GM12865 (cell line): ENCODE data around the gene PARP16.

Source experiments
- DNase-seq: peaks from one replicate; pipeline ENCODE4 v3.0.0; 2010; ENCODE audit warnings: low read depth
- H3K4me3 ChIP-seq: 2 replicates; pipeline ENCODE4 v1.5.1; 2011; ENCODE audit warnings: mild to moderate bottlenecking, low read depth, low read length, control low read depth
- CTCF ChIP-seq: IDR thresholded peaks from 2 replicates; pipeline ENCODE4 v1.5.1; 2011; ENCODE audit warnings: low read length, control low read depth, low read depth, inconsistent platforms; ENCODE audit not compliant: insufficient read depth; ENCODE audit errors: missing control alignments

Gene PARP16

GRCh38 chr15:65266469-65266868 lies 20.2 kb downstream of the PARP16 start:
- DNase-seq = no peak
- no peak overlapping the region for H3K4me3 ChIP-seq
- no peak for TF ChIP-seq CTCF

GRCh38 chr15:65264863-65265430 lies 21.7 kb downstream of the PARP16 start:
- no peak for DNase-seq
- TF ChIP-seq CTCF = no peak
- no peak overlapping the region for H3K4me3 ChIP-seq

GRCh38 chr15:65263313-65263712 lies 23.4 kb downstream of the PARP16 start:
- TF ChIP-seq CTCF = no peak
- DNase-seq = no peak

GRCh38 chr15:65260968-65261367 lies 25.7 kb downstream of the PARP16 start:
- no peak for TF ChIP-seq CTCF
- no peak overlapping the region for H3K4me3 ChIP-seq
- no peak for DNase-seq

More at GRCh38 chr15:65263313-65263712, 23.4 kb downstream of the PARP16 start:
- no peak overlapping the region for H3K4me3 ChIP-seq

- no peak for DNase-seq
- no peak overlapping the region for H3K4me3 ChIP-seq
- no peak for TF ChIP-seq CTCF
These were observed 27.3 kb downstream of the PARP16 start for GRCh38 chr15:65259367-65259797.

- no peak for DNase-seq
- H3K4me3 ChIP-seq = no peak overlapping the region
- TF ChIP-seq CTCF = no peak
These were observed 28.1 kb downstream of the PARP16 start for GRCh38 chr15:65258375-65259262.
